ENCODE measurements around the gene SHROOM3.

Gene SHROOM3

GRCh38 chr4:76709772-76710090, 274.7 kb downstream of the SHROOM3 start:
- no peaks in the 10 kb centered on the region for H3K9me3 ChIP-seq (ENCODE audit: control insufficient read depth, low read length)
- H2BK5ac ChIP-seq (ENCODE audit: low read depth, low read length, poor library complexity, severe bottlenecking) = no peak overlapping the region
- no peak overlapping the region for H3K4me2 ChIP-seq (ENCODE audit: low read length, poor library complexity, severe bottlenecking)
- no peak overlapping the region for H2AFZ ChIP-seq (ENCODE audit: low read depth, low read length)
- peaks cover 4% of the 10 kb centered on the region for H3K4me1 ChIP-seq (ENCODE audit: control insufficient read depth, insufficient read depth, low read depth, low read length)
- 96% methylated on average over 6 of the region's 7 CpGs for WGBS
- peak overlapping the region in 1 of 2 experiments; percentile 59 for H3K18ac ChIP-seq (ENCODE audit: low read depth in 1 of 2, low read length in 2 of 2)
- H3K23ac ChIP-seq (ENCODE audit: low read length in 2 of 2) = no peak overlapping the region
- peak overlapping the region; percentile 40 to 42 for H3K4ac ChIP-seq (ENCODE audit: low read depth in 1 of 2, low read length in 2 of 2)
- DNase-seq = peak; percentile 41
- no peak overlapping the region for H3K9ac ChIP-seq (ENCODE audit: low read length)
- no peak overlapping the region for H3K27ac ChIP-seq (ENCODE audit: low read length, poor library complexity, severe bottlenecking)
- no peak overlapping the region for H4K8ac ChIP-seq (ENCODE audit: low read length)
- no peaks in the 10 kb centered on the region for H3K27me3 ChIP-seq (ENCODE audit: control insufficient read depth in 1 of 2, insufficient read depth in 1 of 2, low read length in 2 of 2)
- H3K14ac ChIP-seq (ENCODE audit: low read length in 2 of 2) = no peak overlapping the region
- no peak overlapping the region for H2BK12ac ChIP-seq (ENCODE audit: low read length in 2 of 2)
- H2AK5ac ChIP-seq (ENCODE audit: low read length, severe bottlenecking) = no peak overlapping the region
- no peak overlapping the region for H2BK120ac ChIP-seq (ENCODE audit: low read depth, low read length)
- no peak overlapping the region for H4K91ac ChIP-seq (ENCODE audit: low read length)
- peak overlapping the region; percentile 44 for H2BK15ac ChIP-seq (ENCODE audit: low read depth, poor library complexity, severe bottlenecking)
- peaks cover 15% of the 10 kb centered on the region for H3K79me1 ChIP-seq (replicated peaks; ENCODE audit: low read length, poor library complexity, severe bottlenecking)
- no peak overlapping the region for H3K4me3 ChIP-seq (ENCODE audit: insufficient read depth in 1 of 2, low read depth in 1 of 2, low read length in 2 of 2)
- peaks cover 0 to 7% of the 10 kb centered on the region in 2 experiments for H3K36me3 ChIP-seq (ENCODE audit: control insufficient read depth in 1 of 2, insufficient read depth in 2 of 2, low read depth in 1 of 2, low read length in 2 of 2)

GRCh38 chr4:76712564-76712963, 277.5 kb downstream of the SHROOM3 start:
- Histone ChIP-seq H4K8ac (ENCODE audit: low read length) (no peak overlapping the region), H3K14ac (ENCODE audit: low read length in 2 of 2) (no peak overlapping the region), H3K18ac (ENCODE audit: low read depth in 1 of 2, low read length in 2 of 2) (no peak overlapping the region), H3K27me3 (ENCODE audit: control insufficient read depth in 1 of 2, insufficient read depth in 1 of 2, low read length in 2 of 2) (no peaks in the 10 kb centered on the region), H3K79me1 (replicated peaks; ENCODE audit: low read length, poor library complexity, severe bottlenecking) (peaks cover 14% of the 10 kb centered on the region), H4K91ac (ENCODE audit: low read length) (no peak overlapping the region), H3K4ac (ENCODE audit: low read depth in 1 of 2, low read length in 2 of 2) (no peak overlapping the region), H2BK120ac (ENCODE audit: low read depth, low read length) (no peak overlapping the region), H3K4me1 (ENCODE audit: control insufficient read depth, insufficient read depth, low read depth, low read length) (peaks cover 2% of the 10 kb centered on the region), H2BK12ac (ENCODE audit: low read length in 2 of 2) (no peak overlapping the region), H3K9me3 (ENCODE audit: control insufficient read depth, low read length) (no peaks in the 10 kb centered on the region), H3K9ac (ENCODE audit: low read length) (no peak overlapping the region), H2AFZ (ENCODE audit: low read depth, low read length) (no peak overlapping the region), H2BK5ac (ENCODE audit: low read depth, low read length, poor library complexity, severe bottlenecking) (no peak overlapping the region), H3K36me3 (ENCODE audit: control insufficient read depth in 1 of 2, insufficient read depth in 2 of 2, low read depth in 1 of 2, low read length in 2 of 2) (peaks cover 0 to 7% of the 10 kb centered on the region in 2 experiments), H3K23ac (ENCODE audit: low read length in 2 of 2) (no peak overlapping the region), H2BK15ac (ENCODE audit: low read depth, poor library complexity, severe bottlenecking) (no peak overlapping the region), H3K27ac (ENCODE audit: low read length, poor library complexity, severe bottlenecking) (no peak overlapping the region), H3K4me3 (ENCODE audit: insufficient read depth in 1 of 2, low read depth in 1 of 2, low read length in 2 of 2) (no peak overlapping the region), H3K4me2 (ENCODE audit: low read length, poor library complexity, severe bottlenecking) (no peak overlapping the region), H2AK5ac (ENCODE audit: low read length, severe bottlenecking) (no peak overlapping the region)
- DNase-seq = no peak
- WGBS = 96% methylated on average over 5 of the region's 5 CpGs

GRCh38 chr4:76714226-76714625, 279.2 kb downstream of the SHROOM3 start:
- Histone ChIP-seq H3K79me1 (replicated peaks; ENCODE audit: low read length, poor library complexity, severe bottlenecking) (peaks cover 13% of the 10 kb centered on the region), H3K27ac (ENCODE audit: low read length, poor library complexity, severe bottlenecking) (no peak overlapping the region), H2AFZ (ENCODE audit: low read depth, low read length) (no peak overlapping the region), H3K18ac (ENCODE audit: low read depth in 1 of 2, low read length in 2 of 2) (no peak overlapping the region), H4K91ac (ENCODE audit: low read length) (no peak overlapping the region), H3K4ac (ENCODE audit: low read depth in 1 of 2, low read length in 2 of 2) (no peak overlapping the region), H3K4me1 (ENCODE audit: control insufficient read depth, insufficient read depth, low read depth, low read length) (peaks cover 2% of the 10 kb centered on the region), H2BK15ac (ENCODE audit: low read depth, poor library complexity, severe bottlenecking) (no peak overlapping the region), H3K36me3 (ENCODE audit: control insufficient read depth in 1 of 2, insufficient read depth in 2 of 2, low read depth in 1 of 2, low read length in 2 of 2) (peaks cover 0 to 7% of the 10 kb centered on the region in 2 experiments), H4K8ac (ENCODE audit: low read length) (no peak overlapping the region), H3K23ac (ENCODE audit: low read length in 2 of 2) (no peak overlapping the region), H3K14ac (ENCODE audit: low read length in 2 of 2) (no peak overlapping the region), H3K4me3 (ENCODE audit: insufficient read depth in 1 of 2, low read depth in 1 of 2, low read length in 2 of 2) (no peak overlapping the region), H2BK5ac (ENCODE audit: low read depth, low read length, poor library complexity, severe bottlenecking) (no peak overlapping the region), H3K9me3 (ENCODE audit: control insufficient read depth, low read length) (no peaks in the 10 kb centered on the region), H3K4me2 (ENCODE audit: low read length, poor library complexity, severe bottlenecking) (no peak overlapping the region), H2AK5ac (ENCODE audit: low read length, severe bottlenecking) (no peak overlapping the region), H2BK12ac (ENCODE audit: low read length in 2 of 2) (no peak overlapping the region), H2BK120ac (ENCODE audit: low read depth, low read length) (no peak overlapping the region), H3K27me3 (ENCODE audit: control insufficient read depth in 1 of 2, insufficient read depth in 1 of 2, low read length in 2 of 2) (no peaks in the 10 kb centered on the region), H3K9ac (ENCODE audit: low read length) (no peak overlapping the region)
- WGBS = no CpG with 5 or more reads among the region's 1 CpG
- no peak for DNase-seq

- H3K27me3 ChIP-seq (ENCODE audit: control insufficient read depth in 1 of 2, insufficient read depth in 1 of 2, low read length in 2 of 2) = no peaks in the 10 kb centered on the region
- no peak overlapping the region for H2BK12ac ChIP-seq (ENCODE audit: low read length in 2 of 2)
- no peak overlapping the region for H3K14ac ChIP-seq (ENCODE audit: low read length in 2 of 2)
- H2AK5ac ChIP-seq (ENCODE audit: low read length, severe bottlenecking) = no peak overlapping the region
- H3K9ac ChIP-seq (ENCODE audit: low read length) = no peak overlapping the region
- no peak overlapping the region for H2BK15ac ChIP-seq (ENCODE audit: low read depth, poor library complexity, severe bottlenecking)
- H2AFZ ChIP-seq (ENCODE audit: low read depth, low read length) = no peak overlapping the region
- no peak overlapping the region for H2BK120ac ChIP-seq (ENCODE audit: low read depth, low read length)
- H3K4ac ChIP-seq (ENCODE audit: low read depth in 1 of 2, low read length in 2 of 2) = no peak overlapping the region
- no peak for DNase-seq
- WGBS = 94% methylated on average over 4 of the region's 4 CpGs
- H3K79me1 ChIP-seq (replicated peaks; ENCODE audit: low read length, poor library complexity, severe bottlenecking) = peaks cover 6% of the 10 kb centered on the region
- no peak overlapping the region for H4K8ac ChIP-seq (ENCODE audit: low read length)
- no peaks in the 10 kb centered on the region for H3K9me3 ChIP-seq (ENCODE audit: control insufficient read depth, low read length)
- H3K18ac ChIP-seq (ENCODE audit: low read depth in 1 of 2, low read length in 2 of 2) = no peak overlapping the region
- H3K4me3 ChIP-seq (ENCODE audit: insufficient read depth in 1 of 2, low read depth in 1 of 2, low read length in 2 of 2) = no peak overlapping the region
- H4K91ac ChIP-seq (ENCODE audit: low read length) = no peak overlapping the region
- no peak overlapping the region for H3K27ac ChIP-seq (ENCODE audit: low read length, poor library complexity, severe bottlenecking)
- H3K36me3 ChIP-seq (ENCODE audit: control insufficient read depth in 1 of 2, insufficient read depth in 2 of 2, low read depth in 1 of 2, low read length in 2 of 2) = no peaks in the 10 kb centered on the region
- H3K23ac ChIP-seq (ENCODE audit: low read length in 2 of 2) = no peak overlapping the region
- H2BK5ac ChIP-seq (ENCODE audit: low read depth, low read length, poor library complexity, severe bottlenecking) = no peak overlapping the region
- H3K4me1 ChIP-seq (ENCODE audit: control insufficient read depth, insufficient read depth, low read depth, low read length) = no peaks in the 10 kb centered on the region
- H3K4me2 ChIP-seq (ENCODE audit: low read length, poor library complexity, severe bottlenecking) = no peak overlapping the region
Measured at GRCh38 chr4:76716020-76716419, 281.0 kb downstream of the SHROOM3 start.
